Measurements from ENCODE around the gene FBLL1.

DNA sequence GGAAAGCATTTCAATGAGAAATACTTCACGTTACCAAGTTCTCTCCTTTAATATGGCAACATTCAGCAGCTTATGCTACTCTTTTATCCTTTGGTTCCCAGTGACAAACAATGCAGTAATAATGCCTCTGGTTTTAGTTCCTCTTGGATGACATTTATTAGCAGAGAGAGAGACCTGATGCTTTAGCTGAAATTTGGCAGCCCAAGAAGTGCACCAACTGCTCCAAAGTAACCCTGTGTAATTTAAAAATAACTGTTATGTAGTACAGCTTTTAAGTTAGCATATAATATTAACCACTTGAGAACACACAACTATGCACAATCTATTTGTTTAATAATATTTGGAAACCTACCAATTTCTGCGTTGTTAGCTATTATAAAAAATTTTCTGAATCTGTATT lies 28.3 kb downstream of the FBLL1 start:
- TF ChIP-seq, protein P1, sequence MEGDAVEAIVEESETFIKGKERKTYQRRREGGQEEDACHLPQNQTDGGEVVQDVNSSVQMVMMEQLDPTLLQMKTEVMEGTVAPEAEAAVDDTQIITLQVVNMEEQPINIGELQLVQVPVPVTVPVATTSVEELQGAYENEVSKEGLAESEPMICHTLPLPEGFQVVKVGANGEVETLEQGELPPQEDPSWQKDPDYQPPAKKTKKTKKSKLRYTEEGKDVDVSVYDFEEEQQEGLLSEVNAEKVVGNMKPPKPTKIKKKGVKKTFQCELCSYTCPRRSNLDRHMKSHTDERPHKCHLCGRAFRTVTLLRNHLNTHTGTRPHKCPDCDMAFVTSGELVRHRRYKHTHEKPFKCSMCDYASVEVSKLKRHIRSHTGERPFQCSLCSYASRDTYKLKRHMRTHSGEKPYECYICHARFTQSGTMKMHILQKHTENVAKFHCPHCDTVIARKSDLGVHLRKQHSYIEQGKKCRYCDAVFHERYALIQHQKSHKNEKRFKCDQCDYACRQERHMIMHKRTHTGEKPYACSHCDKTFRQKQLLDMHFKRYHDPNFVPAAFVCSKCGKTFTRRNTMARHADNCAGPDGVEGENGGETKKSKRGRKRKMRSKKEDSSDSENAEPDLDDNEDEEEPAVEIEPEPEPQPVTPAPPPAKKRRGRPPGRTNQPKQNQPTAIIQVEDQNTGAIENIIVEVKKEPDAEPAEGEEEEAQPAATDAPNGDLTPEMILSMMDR (IDR thresholded peaks at IDR 0.05), result no peak
- TF ChIP-seq, protein P2, sequence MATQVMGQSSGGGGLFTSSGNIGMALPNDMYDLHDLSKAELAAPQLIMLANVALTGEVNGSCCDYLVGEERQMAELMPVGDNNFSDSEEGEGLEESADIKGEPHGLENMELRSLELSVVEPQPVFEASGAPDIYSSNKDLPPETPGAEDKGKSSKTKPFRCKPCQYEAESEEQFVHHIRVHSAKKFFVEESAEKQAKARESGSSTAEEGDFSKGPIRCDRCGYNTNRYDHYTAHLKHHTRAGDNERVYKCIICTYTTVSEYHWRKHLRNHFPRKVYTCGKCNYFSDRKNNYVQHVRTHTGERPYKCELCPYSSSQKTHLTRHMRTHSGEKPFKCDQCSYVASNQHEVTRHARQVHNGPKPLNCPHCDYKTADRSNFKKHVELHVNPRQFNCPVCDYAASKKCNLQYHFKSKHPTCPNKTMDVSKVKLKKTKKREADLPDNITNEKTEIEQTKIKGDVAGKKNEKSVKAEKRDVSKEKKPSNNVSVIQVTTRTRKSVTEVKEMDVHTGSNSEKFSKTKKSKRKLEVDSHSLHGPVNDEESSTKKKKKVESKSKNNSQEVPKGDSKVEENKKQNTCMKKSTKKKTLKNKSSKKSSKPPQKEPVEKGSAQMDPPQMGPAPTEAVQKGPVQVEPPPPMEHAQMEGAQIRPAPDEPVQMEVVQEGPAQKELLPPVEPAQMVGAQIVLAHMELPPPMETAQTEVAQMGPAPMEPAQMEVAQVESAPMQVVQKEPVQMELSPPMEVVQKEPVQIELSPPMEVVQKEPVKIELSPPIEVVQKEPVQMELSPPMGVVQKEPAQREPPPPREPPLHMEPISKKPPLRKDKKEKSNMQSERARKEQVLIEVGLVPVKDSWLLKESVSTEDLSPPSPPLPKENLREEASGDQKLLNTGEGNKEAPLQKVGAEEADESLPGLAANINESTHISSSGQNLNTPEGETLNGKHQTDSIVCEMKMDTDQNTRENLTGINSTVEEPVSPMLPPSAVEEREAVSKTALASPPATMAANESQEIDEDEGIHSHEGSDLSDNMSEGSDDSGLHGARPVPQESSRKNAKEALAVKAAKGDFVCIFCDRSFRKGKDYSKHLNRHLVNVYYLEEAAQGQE (IDR thresholded peaks at IDR 0.05; ENCODE audit: insufficient read depth in 1 of 2, low read depth in 2 of 2, low read length in 1 of 2), result no peak
- TF ChIP-seq TCF7L2 (IDR thresholded peaks at IDR 0.05; ENCODE audit: low read depth, low read length) (no peak), POLR2AphosphoS5 (IDR thresholded peaks at IDR 0.05; ENCODE audit: low read depth, low read length) (no peak), SIN3A (IDR thresholded peaks at IDR 0.05; ENCODE audit: borderline replicate concordance, insufficient read depth, low read depth, low read length) (no peak)

Data from Panc1 (cell line).